CD14-positive monocyte (primary cell): Measurements from ENCODE around the gene STXBP6. TPM values are rescaled to one million over a fixed set of nuclear protein-coding genes. Genes with fewer than 3 reads are reported as not detected.

ENCODE experiments used
- DNase-seq, 3 donors: peaks; one replicate each; pipeline ENCODE4 v3.0.0-alpha.2; 2011 to 2022
- H2AFZ ChIP-seq: 2 replicates; pipeline ENCODE4 v1.6.0; 2012; ENCODE audit warnings: mild to moderate bottlenecking, low read depth, low read length, inconsistent platforms; ENCODE audit not compliant: insufficient read depth, poor library complexity, severe bottlenecking
- H3K27ac ChIP-seq, 2 donors: 1 replicate in 1 of 2; 2 replicates in 1 of 2; pipeline ENCODE4 v1.5.1; 2012 to 2013; ENCODE audit warnings: low read length in 2 of 2, control low read depth in 1 of 2, inconsistent platforms in 1 of 2, low read depth in 1 of 2, mild to moderate bottlenecking in 1 of 2
- H3K27me3 ChIP-seq, 2 donors: one replicate each; pipeline versions ENCODE4 v1.6.0 to v1.6.1; 2011 to 2013; ENCODE audit warnings: low read length in 2 of 2; ENCODE audit not compliant: control insufficient read depth in 2 of 2, insufficient read depth in 2 of 2
- H3K36me3 ChIP-seq, 2 donors: replicated peaks in 1 of 2; 1 replicate in 1 of 2; 2 replicates in 1 of 2; pipeline versions ENCODE4 v1.5.1 to v1.6.1; 2012 to 2013; ENCODE audit warnings: low read length in 2 of 2, control low read depth in 1 of 2, inconsistent platforms in 1 of 2, mild to moderate bottlenecking in 1 of 2; ENCODE audit not compliant: insufficient read depth in 2 of 2, control insufficient read depth in 1 of 2
- H3K4me1 ChIP-seq, 2 donors: 1 replicate in 1 of 2; 2 replicates in 1 of 2; pipeline versions ENCODE4 v1.5.1 to v1.6.1; 2012 to 2013; ENCODE audit warnings: low read length in 2 of 2, control low read depth in 1 of 2, inconsistent platforms in 1 of 2, mild to moderate bottlenecking in 1 of 2, moderate library complexity in 1 of 2; ENCODE audit not compliant: insufficient read depth in 2 of 2, control insufficient read depth in 1 of 2
- H3K4me2 ChIP-seq: replicated peaks from 2 replicates; pipeline ENCODE3; 2012; ENCODE audit warnings: low read length, moderate library complexity, mild to moderate bottlenecking; ENCODE audit not compliant: poor library complexity, severe bottlenecking; ENCODE audit errors: extremely low read depth
- H3K4me3 ChIP-seq, 3 experiments: fragments of 200-600 bp in 1 of 3; sonication (generic) in 1 of 3; replicated peaks in 1 of 3; 1 replicate in 2 of 3; 2 replicates in 1 of 3; pipeline ENCODE4 v1.5.1; 2011 to 2013; ENCODE audit warnings: low read length in 3 of 3, mild to moderate bottlenecking in 3 of 3, control low read depth in 2 of 3, low read depth in 2 of 3, inconsistent platforms in 1 of 3, moderate library complexity in 1 of 3
- H3K79me2 ChIP-seq: 2 replicates; pipeline ENCODE4 v1.6.0; 2012; ENCODE audit warnings: mild to moderate bottlenecking, control low read depth, inconsistent platforms, low read length, moderate library complexity; ENCODE audit not compliant: insufficient read depth
- H3K9ac ChIP-seq: 2 replicates; pipeline ENCODE4 v1.6.0; 2017; ENCODE audit warnings: low read length, mild to moderate bottlenecking; ENCODE audit not compliant: insufficient read depth, poor library complexity, severe bottlenecking
- H3K9me3 ChIP-seq, 2 donors: replicated peaks in 1 of 2; 1 replicate in 1 of 2; 2 replicates in 1 of 2; pipeline versions ENCODE4 v1.5.1 to v1.6.1; 2012 to 2013; ENCODE audit warnings: low read length in 2 of 2, control low read depth in 1 of 2; ENCODE audit not compliant: control insufficient read depth in 1 of 2, insufficient read depth in 1 of 2
- H4K20me1 ChIP-seq: 2 replicates; pipeline ENCODE4 v1.6.0; 2012; ENCODE audit warnings: mild to moderate bottlenecking, low read length, control low read depth, moderate library complexity; ENCODE audit not compliant: insufficient read depth
- H3K27ac Mint-ChIP-seq, 7 donors: one replicate each; pipeline ENCODE4 v1.8.0; 2020; ENCODE audit warnings: mild to moderate bottlenecking in 7 of 7, mixed read lengths in 7 of 7, moderate library complexity in 6 of 7, inconsistent platforms in 2 of 7
- H3K27me3 Mint-ChIP-seq, 3 donors: one replicate each; pipeline ENCODE4 v1.8.0; 2021 to 2022; ENCODE audit warnings: low read depth in 3 of 3, mild to moderate bottlenecking in 3 of 3, mixed read lengths in 3 of 3, moderate library complexity in 3 of 3, inconsistent platforms in 1 of 3
- H3K36me3 Mint-ChIP-seq, 2 donors: one replicate each; pipeline ENCODE4 v1.8.0; 2020; ENCODE audit warnings: mixed read lengths in 2 of 2, inconsistent platforms in 1 of 2, mild to moderate bottlenecking in 1 of 2
- H3K4me1 Mint-ChIP-seq: one replicate; pipeline ENCODE4 v1.8.0; 2020; ENCODE audit warnings: mild to moderate bottlenecking, mixed read lengths
- H3K4me3 Mint-ChIP-seq, 2 donors: one replicate each; pipeline ENCODE4 v1.8.0; 2020; ENCODE audit warnings: mild to moderate bottlenecking in 2 of 2, mixed read lengths in 2 of 2, moderate library complexity in 1 of 2
- H3K9me3 Mint-ChIP-seq, 7 donors: one replicate each; pipeline ENCODE4 v1.8.0; 2020 to 2022; ENCODE audit warnings: mixed read lengths in 7 of 7, mild to moderate bottlenecking in 6 of 7, moderate library complexity in 6 of 7, inconsistent platforms in 2 of 7
- CTCF ChIP-seq: fragments of 200-600 bp; IDR thresholded peaks from one replicate; pipeline ENCODE4 v1.8.0; 2022; ENCODE audit warnings: antibody characterized with exemption, mild to moderate bottlenecking
- WGBS: methylation state at CpG from one replicate; pipeline ENCODE4 v1.1.5; 2013; ENCODE audit warnings: missing lambda C conversion rate; ENCODE audit not compliant: insufficient coverage; 5-methylcytosine and 5-hydroxymethylcytosine counted together
- intact Hi-C, 2 donors: fragments of 100-400 bp; cut with micrococcal nuclease; formaldehyde crosslinking; loops; one replicate each; pipeline versions ENCODE4 v1.15.0 to v1.15.1; 2023
- polyA plus RNA-seq, 3 donors: library from polyadenylated mRNA; depleted of rRNA in 1 of 3; unstranded in 2 of 3; stranded (reverse) in 1 of 3; fragments of 300-500 nt in 2 of 3; fragments of >200 nt in 1 of 3; fragmentation: Illumina TruSeq in 2 of 3; gene quantifications; 1 replicate in 2 of 3; 2 replicates in 1 of 3; pipeline ENCODE4 v1.2.3, GENCODE V29; 2012 to 2021

The STXBP6 gene
- polyA plus RNA-seq, 3 donors: 0.05 to 0.25 (median 0.08) TPM

GRCh38 chr14:24880689-24881088 is 169.3 kb downstream of the STXBP6 start:
- no peak overlapping the region for H3K4me2 ChIP-seq
- H3K27ac ChIP-seq: no peak overlapping the region
- no peak overlapping the region for H3K4me3 ChIP-seq
- peaks cover 15 to 16% of the 10 kb centered on the region in 2 donors for H3K4me1 ChIP-seq
- H3K36me3 ChIP-seq: no peaks in the 10 kb centered on the region
- H3K4me1 Mint-ChIP-seq: peaks cover 18% of the 10 kb centered on the region
- no peak overlapping the region for H3K4me3 Mint-ChIP-seq
- peaks cover 0 to 2% (median 2%) of the 10 kb centered on the region in 3 donors for H3K27me3 Mint-ChIP-seq
- no peak for DNase-seq
- no peaks in the 10 kb centered on the region for H3K36me3 Mint-ChIP-seq
- intact Hi-C loops: no loop called here
- H4K20me1 ChIP-seq: no peaks in the 10 kb centered on the region
- H3K27ac Mint-ChIP-seq: no peak overlapping the region
- no peaks in the 10 kb centered on the region for H3K9me3 ChIP-seq
- TF ChIP-seq CTCF: no peak
- H3K9me3 Mint-ChIP-seq: peaks cover 0 to 4% (median 0%) of the 10 kb centered on the region in 7 donors
- no peak overlapping the region for H3K9ac ChIP-seq
- no peaks in the 10 kb centered on the region for H3K27me3 ChIP-seq
- no peak overlapping the region for H2AFZ ChIP-seq
- no peaks in the 10 kb centered on the region for H3K79me2 ChIP-seq
- 95% methylated on average over 3 of the region's 4 CpGs for WGBS

- Histone ChIP-seq H3K36me3 (no peaks in the 10 kb centered on the region), H4K20me1 (no peaks in the 10 kb centered on the region), H3K27me3 (no peaks in the 10 kb centered on the region), H3K9ac (no peak overlapping the region), H3K27ac (no peak overlapping the region), H3K4me1 (peaks cover 20 to 23% of the 10 kb centered on the region in 2 donors), H3K9me3 (no peaks in the 10 kb centered on the region), H2AFZ (no peak overlapping the region), H3K79me2 (no peaks in the 10 kb centered on the region), H3K4me3 (no peak overlapping the region), H3K4me2 (no peak overlapping the region)
- TF ChIP-seq CTCF: no peak
- no CpG with 5 or more reads among the region's 8 CpGs for WGBS
- Mint-ChIP-seq H3K4me1 (peaks cover 24% of the 10 kb centered on the region), H3K36me3 (no peaks in the 10 kb centered on the region), H3K4me3 (no peak overlapping the region), H3K27me3 (peaks cover 0 to 2% (median 2%) of the 10 kb centered on the region in 3 donors), H3K27ac (no peak overlapping the region), H3K9me3 (peaks cover 0 to 4% (median 0%) of the 10 kb centered on the region in 7 donors)
- no peak for DNase-seq
- intact Hi-C loops: no loop called here
Observed at GRCh38 chr14:24879661-24880386, 170.1 kb downstream of the STXBP6 start.
